NCI-H2029 treated with DMSO at 0.1 percent for 48 hours (cell line): ENCODE measurements around the gene ADNP2.

Experiments
- DNase-seq: peaks from one replicate; lab custom pipeline; 2025; lab: John Stamatoyannopoulos, UW

ADNP2 gene, protein sequence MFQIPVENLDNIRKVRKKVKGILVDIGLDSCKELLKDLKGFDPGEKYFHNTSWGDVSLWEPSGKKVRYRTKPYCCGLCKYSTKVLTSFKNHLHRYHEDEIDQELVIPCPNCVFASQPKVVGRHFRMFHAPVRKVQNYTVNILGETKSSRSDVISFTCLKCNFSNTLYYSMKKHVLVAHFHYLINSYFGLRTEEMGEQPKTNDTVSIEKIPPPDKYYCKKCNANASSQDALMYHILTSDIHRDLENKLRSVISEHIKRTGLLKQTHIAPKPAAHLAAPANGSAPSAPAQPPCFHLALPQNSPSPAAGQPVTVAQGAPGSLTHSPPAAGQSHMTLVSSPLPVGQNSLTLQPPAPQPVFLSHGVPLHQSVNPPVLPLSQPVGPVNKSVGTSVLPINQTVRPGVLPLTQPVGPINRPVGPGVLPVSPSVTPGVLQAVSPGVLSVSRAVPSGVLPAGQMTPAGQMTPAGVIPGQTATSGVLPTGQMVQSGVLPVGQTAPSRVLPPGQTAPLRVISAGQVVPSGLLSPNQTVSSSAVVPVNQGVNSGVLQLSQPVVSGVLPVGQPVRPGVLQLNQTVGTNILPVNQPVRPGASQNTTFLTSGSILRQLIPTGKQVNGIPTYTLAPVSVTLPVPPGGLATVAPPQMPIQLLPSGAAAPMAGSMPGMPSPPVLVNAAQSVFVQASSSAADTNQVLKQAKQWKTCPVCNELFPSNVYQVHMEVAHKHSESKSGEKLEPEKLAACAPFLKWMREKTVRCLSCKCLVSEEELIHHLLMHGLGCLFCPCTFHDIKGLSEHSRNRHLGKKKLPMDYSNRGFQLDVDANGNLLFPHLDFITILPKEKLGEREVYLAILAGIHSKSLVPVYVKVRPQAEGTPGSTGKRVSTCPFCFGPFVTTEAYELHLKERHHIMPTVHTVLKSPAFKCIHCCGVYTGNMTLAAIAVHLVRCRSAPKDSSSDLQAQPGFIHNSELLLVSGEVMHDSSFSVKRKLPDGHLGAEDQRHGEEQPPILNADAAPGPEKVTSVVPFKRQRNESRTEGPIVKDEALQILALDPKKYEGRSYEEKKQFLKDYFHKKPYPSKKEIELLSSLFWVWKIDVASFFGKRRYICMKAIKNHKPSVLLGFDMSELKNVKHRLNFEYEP

GRCh38 chr18:80108739-80109675 lies at the start of gene ADNP2:
Gene ADNP2 (plus strand): TSS chr18:80109262. CDS start chr18:80117543, 8,281 bp downstream.
- DNase-seq: peak; percentile 47

DNA sequence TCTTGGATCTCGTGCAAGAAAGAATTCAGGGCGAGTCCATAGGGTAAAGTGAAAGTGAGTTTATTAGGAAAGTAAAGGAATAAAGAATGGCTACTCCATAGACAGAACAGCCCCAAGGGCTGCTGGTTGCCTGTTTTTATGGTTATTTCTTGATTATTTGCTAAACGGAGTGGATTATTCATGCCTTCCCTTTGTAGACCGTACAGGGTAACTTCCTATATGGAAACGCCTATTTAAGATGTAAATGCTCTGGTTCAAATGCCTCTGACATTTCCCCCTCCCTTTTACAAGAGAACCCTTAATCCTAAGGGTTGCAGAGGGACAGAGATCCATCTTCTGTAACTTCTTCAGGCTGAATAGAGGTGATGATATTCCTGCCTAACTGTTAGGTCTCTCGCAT lies 49.1 kb upstream of the ADNP2 start:
- DNase-seq: no peak

GRCh38 chr18:80065705-80066104 lies 43.4 kb upstream of the ADNP2 start:
- DNase-seq: no peak

GRCh38 chr18:80067321-80067720 lies 41.7 kb upstream of the ADNP2 start:
- DNase-seq: no peak

DNA sequence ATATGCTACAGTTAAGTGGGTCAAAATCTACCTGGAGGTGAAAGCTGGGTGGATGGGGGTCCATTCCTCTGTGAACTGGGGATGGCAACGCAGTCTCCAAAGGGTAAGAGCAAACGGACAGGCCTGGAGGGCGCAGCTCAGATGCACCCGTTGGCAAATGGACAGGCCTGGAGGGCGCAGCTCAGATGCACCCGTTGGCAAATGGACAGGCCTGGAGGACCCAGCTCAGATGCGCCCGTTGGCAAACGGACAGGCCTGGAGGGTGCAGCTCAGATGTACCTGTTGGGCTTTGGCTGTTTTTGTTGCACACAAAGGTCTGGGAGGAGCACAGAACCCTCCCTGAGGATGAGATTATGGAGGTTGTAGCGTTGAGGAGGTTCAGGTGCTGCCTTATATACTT lies 41.2 kb upstream of the ADNP2 start:
- no peak for DNase-seq

- no peak for DNase-seq
Observed at GRCh38 chr18:80068571-80069272, 40.3 kb upstream of the ADNP2 start.

DNA sequence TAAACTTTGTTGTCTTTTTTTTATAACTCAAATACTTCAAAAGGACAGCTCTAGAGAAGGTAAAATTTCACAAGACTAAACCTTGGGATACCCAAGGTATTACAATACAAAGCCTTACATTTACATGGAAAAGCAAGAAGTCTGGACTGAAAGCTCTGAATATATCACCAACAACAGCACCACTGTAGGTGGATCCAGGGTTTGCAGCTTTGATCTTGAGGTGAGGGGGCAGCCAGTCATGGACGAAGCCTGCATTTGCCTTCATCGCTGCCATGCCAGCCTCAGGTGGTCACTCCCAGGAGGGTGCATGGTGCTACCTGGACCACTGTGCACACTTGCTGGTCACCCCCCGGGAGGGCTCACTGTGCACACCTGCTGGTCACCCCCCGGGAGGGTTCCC lies 38.2 kb upstream of the ADNP2 start:
- DNase-seq: no peak

DNA sequence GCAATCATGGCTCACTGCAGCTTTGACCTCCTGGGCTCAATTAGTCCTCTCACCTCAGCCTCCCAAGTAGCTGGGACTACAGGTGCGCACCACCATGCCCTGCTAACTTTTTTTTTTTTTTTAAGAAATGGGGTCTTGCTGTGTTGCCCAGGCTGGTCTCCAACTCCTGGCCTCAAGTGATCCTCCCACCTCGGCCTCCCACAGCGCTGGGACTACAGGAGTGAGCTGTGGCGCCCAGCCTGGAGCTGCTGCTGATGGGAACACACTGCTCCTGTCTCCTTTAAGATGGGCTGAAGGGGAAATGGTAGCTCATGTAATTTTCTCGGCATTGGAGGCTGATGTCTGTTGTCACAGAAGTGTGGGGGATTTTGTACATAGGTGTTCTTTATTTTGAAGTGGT lies 34.9 kb upstream of the ADNP2 start:
- no peak for DNase-seq

DNA sequence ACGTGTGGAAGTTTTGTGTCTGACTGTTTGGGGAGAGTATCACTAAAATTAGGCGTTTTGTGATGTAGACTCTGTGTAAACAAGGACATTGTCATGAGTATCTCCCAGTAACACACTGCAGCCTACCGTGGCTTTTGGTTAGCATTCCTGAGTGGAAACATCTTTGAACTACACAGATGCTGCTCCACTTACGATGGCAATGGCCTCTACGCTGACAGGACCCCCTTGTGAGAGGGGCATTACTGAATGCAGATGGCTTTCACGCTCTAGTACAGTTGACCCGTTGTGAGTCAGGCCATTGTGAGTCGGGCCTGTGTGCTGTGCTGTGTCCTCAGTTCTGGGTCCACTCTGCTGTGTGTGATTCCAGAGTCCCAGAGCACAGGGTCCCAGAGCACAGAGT lies 34.4 kb upstream of the ADNP2 start:
- no peak for DNase-seq

DNA sequence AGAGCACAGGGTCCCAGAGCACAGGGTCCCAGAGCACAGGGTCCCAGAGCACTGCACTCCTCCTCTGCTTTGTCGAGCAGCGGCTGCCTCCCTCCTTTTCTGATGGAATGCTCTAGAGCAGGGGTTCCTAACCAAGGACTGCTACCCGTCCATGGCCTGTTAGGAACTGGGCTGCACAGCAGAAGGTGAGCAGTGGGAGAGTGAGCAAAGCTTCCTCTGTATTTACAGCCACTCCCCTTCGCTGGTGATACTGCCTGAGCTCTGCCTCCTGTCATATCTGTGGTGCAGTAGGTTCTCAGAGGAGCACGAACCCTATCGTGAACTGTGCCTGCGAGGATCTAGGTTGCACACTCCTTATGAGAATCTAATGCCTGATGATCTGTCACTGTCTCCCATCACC lies 33.1 kb upstream of the ADNP2 start:
- no peak for DNase-seq

DNA sequence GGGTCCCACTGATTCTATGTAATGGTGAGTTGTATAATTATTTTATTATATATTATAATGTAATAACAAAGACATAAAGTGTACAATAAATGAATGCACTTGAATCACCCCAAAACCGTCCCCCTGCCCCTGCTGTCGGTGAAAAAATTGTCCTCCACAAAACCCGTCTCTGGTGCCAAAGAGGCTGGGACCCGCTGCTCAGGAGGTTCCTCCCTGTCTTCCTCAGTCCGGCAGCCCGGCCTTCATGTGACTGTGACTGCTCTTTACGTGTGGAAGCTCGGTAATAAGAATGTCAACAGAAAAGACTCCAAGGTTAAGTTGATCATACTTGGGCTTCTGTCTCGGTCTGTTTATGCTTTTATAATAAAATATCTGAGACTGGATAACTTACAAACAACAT lies 32.7 kb upstream of the ADNP2 start:
- DNase-seq: no peak

GRCh38 chr18:80077873-80078272 lies 31.2 kb upstream of the ADNP2 start:
- no peak for DNase-seq

DNA sequence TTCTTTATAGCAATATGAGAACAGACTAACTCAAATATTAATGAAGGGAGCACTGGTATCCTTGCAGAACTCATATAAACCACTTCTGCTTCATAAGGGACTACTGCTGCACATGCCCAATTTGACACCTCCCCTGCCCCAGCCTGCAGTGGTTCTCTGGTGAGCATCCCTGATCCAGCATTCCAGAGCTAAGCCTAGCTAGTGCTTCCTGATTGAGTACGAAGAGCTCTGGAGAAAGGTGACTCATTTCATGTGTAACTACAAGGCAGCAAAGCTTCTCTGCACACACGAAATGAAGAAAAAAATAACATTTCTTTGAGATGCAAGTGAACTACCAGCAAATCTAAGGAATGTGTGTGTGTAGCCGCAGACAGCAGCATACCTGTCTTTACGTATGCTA lies 22.8 kb upstream of the ADNP2 start:
- no peak for DNase-seq

DNA sequence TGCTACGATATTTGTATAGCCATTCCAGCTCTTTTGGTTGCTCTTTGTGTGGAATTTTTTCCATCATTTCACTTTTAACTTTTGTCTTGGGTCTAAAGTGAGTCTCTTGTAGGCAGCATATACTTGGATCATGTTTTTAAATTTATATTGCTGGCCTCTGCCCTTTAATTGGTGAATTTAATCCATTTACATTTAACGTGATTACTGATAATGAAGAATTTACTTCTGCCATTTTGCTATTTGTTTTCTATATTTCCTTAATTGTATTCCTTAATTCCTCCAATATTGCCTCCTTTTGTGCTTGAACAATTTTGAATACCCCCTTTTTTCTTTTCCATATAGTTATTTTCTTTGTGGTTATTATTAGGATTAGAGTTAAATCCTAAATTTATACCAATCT lies 21.0 kb upstream of the ADNP2 start:
- no peak for DNase-seq

GRCh38 chr18:80088823-80089222 lies 20.2 kb upstream of the ADNP2 start:
- DNase-seq: no peak

DNA sequence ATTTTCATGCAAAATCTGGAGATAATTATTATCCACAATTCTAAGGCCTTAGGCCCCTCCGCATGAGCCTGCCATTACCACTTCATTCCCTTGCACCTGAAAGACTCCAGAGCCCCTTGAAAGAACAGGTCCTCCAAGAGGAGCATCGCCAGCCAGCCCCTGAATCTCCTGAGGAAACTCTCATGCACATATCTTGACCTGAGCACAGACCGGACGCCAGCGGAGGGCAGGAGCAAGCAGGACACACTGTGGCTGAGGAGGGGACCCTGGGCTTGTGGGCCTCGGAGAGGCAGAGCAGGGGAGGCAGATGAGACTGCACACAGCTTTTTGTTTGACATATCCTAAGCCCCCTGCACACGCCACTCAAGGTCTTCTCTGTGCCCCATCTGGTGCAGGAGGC lies 13.6 kb upstream of the ADNP2 start:
- no peak for DNase-seq

GRCh38 chr18:80096032-80096565 lies 13.0 kb upstream of the ADNP2 start:
- DNase-seq: no peak

DNA sequence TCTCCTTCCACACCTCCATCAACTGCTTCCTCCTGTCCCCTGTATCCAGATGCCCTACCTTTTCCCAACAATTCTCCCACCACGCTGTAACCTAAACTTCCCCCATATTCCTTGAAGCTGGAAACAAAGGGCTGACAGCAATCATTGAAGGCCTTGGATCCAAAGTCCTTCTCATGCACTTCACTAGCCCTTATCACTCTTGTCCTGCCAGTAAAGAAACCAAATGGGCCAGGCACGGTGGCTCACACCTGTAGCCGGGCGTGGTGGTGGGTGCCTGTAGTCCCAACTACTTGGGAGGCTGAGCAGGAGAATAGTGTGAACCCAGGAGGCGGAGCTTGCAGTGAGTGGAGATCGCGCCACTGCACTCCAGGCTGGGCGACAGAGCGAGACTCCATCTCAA lies 11.9 kb upstream of the ADNP2 start:
- no peak for DNase-seq

- no peak for DNase-seq
Observed at GRCh38 chr18:80103231-80103630, 5.8 kb upstream of the ADNP2 start.

GRCh38 chr18:80104364-80104779 lies 4.7 kb upstream of the ADNP2 start:
- DNase-seq: no peak
